SKM-1 treated with dmso at 0.1 percent for 144 hours (cell line): ENCODE results near the gene CASTOR1.

Experiments used
- DNase-seq: peaks from one replicate; lab custom pipeline; 2025; ENCODE audit not compliant: unreplicated experiment; lab: John Stamatoyannopoulos, UW

The CASTOR1 gene

DNA sequence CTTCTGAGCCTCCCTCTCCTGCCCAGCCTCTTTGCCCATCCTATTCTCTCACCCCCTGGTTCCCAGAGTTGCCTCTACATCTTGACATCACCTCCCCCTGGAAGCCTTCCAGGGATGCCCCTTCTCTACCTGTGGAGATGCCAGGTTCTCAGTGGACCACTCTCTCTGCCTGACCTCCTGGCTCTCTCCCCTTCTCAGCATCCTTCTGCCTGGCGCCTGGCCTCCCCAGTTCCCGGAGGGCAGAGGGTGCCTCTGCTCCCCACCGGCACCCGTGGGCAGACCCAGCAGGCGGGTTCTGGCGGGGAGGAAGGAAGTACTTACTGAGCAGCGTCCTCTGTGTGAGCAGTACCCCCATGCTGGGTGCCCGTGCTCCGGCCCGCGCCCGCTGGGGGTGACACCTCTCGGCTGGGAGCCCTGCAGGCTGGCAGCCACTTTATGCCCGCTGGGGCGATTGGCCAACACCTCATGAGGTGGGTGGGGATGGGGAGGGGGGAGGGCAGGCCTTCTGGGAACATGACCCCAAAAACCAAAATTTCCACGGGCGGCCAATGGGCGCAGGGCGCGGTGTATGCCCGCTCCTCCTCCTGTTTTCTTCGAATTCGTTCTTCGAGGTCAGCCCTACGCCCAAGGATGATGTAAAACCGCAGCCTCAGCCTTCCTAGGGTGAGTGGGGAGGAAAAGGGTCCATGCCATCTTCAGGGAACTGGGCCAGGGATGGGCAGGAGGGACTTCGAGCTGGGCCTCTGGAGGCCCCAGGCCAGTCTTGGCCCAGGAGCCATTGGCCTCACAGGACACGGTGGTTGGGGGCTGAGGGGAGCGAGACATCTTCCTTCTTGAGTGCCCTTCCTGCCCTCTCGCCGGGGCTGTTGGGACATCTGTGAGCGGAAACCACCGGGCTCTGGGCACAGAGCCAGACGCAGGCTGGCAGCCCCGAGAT lies 22.6 kb downstream of the CASTOR1 start, which contains the start of gene OSM:
OSM (minus strand) TSS at position 407 of the 937 bp plus-strand sequence; CDS start at position 355, 52 bp downstream.
- peak; percentile 84 for DNase-seq

DNA sequence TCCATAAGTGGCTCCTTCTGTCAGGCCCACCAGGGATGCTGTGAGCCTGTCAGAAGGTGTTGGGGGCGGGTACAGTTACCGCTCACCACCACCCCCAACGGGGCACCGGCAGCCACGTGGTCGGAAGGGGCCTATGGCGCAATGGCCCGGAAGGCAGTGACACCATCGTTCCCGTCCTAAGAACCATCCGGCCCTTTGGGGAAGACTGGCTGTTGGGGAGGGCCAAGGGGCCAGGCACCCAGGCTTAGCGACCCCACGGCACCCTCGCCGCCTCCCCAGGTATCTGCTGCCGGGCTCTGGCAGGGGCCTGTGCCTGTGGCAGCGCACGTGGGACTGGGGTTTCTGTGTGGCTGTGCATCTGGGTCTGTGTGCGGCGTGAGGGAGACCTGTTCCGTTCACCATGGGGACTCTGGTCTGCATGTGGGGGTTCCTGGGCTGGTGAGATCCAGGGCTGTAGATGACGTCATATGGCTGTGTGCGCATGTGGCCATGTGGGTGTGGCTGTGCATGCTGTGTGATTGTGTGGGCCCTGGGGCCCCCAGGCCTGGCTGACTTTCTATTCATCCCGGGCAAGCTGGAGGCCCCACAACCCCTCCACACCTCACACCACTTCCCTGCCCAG lies 23.4 kb downstream of the CASTOR1 start:
- peak; percentile 88 for DNase-seq

DNA sequence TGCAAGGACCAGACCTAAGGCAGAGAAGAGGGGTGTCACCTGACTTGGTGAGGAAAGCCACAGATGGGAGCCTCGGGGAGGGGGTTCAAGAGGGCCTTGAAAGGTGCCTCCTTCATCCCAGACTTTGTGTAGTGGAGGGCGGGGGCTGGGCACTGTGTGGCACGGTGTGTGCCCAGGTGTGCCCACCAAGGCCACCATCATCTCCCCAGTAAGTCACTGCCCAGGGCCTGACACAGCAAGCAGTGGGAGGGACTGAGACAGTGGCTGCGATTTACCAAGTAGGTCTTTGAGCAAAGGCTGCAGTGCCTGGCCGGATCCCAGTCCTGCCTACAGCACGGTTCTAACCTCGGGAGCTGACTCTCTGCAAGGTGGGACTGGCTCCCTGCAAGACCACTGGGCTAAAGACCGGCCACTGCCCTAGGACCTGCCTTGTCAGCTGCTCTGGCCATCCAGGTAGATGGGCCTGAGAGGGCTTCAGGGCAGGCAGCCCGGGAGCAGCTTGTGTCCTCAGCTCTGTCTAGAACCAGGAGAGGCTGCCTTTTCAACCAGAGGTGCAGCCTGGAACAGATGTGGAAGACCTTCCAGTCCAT lies 24.1 kb downstream of the CASTOR1 start:
- no peak for DNase-seq

DNA sequence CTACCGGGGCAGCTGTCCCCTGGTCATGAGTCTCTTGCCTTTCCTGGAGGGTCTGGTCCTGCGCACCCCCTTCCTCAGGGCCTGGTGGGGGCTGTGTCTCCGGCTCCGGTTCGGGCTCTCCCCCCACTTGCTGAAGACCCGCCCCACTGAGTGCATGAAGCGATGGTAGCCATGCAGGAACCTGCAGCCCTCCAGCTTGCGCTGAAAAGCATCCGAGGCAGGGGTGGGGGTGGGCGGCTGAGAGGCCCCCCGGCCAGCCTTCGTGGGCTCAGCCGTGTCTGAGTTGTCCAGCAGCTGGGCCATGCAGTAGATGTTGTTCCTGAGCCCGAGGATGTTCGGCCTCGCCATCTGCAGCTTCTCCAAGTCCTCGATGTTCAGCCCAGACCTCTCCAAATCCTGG lies 25.4 kb downstream of the CASTOR1 start:
- DNase-seq: no peak

DNA sequence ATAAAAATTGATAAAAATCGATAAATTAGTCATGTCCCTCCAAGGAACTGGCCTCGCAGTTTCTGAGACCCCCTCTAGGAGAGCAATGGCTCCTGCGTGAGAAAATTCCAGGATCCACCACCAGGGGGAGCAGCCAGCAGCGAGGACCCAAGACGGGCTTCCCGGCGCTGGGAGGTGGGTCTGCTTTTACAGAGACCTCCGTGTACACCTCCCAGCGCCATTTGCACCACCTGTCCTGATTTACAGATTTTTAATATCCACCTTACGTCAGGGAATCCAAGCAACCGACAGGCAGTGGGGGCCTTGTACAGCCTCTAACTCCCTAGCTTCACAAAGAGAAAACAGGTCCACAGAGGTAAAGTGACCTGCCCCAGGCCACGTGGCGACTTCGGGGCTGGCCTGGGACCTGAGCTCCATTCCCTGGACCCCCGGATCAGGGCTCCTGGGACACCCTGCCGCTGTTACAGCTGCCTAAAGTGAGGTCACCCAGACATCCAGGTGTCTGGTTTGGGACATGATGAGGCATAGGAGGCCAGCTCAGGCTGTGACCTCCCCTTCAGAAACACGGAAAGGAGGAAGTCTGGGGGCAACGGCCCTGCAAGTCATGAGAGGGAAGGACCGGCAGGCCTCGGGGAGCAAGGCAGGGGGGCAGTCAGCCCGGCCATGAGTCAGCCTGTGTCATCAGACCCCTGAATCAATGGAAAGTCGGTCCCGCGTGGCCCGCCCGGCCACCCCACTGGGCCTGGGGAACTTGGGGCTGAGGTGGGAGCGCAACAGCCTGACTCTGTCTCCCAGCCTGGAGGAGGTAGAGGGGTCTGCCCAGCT lies 26.2 kb downstream of the CASTOR1 start:
- DNase-seq: peak; percentile 73

DNA sequence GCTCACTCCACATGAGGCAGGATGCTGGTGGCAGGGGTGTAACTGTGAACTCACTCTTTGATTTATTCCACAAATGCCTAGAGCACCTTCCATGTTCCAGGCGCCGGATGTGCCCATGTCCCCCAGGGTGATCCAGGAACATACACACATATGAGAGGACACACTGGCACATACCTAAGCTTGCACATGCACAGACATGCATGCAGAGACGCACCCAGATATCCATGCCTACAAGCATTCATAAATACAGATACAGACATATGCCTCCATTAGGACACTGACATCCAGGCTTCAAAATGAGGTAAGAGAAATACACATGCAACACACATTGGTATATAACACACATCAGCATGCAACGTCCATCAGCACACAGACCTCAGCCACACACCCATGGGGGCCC lies 27.2 kb downstream of the CASTOR1 start:
- no peak for DNase-seq

DNA sequence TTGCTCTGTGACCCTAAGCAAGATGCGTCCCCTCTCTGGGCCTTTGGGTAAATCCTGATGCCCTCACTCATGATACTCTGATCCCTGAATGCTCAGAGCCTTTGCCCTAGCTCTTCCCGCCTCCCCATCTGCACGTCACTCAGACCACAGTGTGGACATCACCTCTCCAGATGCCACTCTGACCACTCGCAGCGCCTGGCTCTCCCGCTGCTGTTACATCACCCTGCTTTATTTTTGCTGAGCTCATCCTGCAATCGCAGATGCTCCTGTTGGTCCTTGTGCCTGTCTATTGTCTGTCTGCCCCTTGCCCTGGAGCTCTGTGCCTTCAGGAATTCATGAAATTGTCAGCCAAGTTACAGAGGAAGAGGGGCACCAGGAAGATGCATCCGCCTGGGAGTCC lies 28.2 kb downstream of the CASTOR1 start:
- peak; percentile 39 for DNase-seq

DNA sequence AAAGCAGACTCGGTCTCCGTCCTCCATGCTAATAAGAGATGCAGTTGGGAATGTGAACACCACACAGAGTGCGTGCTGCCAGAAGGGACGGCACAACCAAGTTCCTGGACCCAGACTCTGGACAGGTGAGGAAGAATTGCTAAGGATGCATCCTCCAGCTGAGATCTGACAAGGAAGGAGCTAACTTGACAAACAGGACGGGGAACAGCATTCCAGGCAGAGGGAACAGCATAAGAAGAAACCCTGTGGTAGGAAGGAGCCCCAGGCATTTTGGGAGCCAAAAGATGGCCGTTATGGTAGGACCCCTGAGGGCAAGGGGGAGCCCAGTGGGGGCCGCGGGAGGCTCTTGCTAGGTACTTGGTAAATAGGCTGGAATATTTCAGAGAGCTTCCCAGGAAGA lies 28.6 kb downstream of the CASTOR1 start:
- DNase-seq: no peak

DNA sequence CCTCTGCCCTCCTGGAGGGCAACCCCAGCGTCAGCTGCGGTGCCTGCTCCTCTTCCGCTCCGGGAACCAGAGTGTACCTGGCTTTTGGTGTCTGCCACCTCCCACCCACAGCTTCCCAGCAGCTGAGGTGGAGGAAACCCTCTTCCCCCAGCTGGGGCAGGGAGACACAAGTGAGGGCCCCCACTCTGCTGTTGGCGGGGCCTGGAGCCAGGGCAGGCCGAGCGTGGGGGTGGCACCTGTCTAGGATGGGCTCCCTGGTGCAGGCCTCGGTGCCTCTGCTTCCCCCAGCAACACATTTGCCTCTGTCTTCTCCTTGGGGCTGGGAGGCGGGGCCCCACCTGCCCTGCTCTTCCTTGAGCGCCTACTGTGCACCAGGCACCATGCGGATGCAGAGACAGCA lies 29.0 kb downstream of the CASTOR1 start:
- no peak for DNase-seq

DNA sequence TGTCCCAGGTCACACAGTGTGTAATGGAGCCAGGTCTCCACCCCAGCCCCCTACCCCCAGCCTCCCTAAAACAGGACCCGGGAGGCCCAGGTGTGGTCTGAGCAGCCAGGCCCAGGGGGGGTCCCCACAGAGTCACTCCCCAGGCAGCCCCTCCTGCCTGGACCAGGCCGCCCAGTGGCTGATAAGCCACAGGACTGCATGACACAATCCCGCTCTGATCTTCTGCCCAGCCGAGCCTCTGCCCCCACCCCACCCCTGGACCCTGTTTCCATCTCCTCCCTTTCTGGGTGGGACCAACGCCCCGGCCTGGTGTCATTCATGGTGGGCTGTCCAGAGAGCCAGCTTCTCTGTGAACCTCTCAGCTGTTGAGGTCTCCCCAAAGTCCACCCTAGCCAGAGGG lies 35.0 kb downstream of the CASTOR1 start:
- DNase-seq: no peak

DNA sequence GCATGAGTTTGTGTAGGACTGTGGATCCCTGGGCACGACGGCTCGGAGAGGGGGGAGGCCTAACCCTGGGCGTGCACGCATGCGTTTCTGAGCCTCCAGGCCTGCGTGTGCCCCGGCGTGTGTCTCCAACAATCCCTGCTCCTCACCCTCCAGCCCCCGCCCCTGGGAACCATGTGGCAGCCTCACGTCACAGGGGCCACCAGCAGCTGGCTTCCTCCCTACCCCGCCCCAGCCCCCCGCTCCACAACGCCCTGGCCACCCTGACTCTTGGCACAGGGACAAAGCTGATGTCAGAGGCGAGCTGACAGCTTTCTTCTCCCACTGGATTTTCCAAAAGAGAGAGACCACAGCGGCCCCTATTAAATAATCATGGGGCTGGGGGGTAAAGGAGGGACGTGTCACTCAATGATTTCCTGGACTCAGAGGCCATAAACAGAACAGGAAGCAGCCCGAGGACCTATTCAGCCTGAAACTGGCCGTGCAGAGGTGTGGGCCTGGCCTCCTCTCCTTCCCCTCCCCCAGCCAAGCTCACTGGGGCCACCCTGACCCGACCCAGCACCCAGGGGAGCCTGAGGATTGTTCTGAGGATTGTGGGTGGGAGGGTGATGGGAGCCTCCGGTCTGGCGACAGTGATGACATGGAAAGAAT lies 36.0 kb downstream of the CASTOR1 start:
- DNase-seq: no peak

DNA sequence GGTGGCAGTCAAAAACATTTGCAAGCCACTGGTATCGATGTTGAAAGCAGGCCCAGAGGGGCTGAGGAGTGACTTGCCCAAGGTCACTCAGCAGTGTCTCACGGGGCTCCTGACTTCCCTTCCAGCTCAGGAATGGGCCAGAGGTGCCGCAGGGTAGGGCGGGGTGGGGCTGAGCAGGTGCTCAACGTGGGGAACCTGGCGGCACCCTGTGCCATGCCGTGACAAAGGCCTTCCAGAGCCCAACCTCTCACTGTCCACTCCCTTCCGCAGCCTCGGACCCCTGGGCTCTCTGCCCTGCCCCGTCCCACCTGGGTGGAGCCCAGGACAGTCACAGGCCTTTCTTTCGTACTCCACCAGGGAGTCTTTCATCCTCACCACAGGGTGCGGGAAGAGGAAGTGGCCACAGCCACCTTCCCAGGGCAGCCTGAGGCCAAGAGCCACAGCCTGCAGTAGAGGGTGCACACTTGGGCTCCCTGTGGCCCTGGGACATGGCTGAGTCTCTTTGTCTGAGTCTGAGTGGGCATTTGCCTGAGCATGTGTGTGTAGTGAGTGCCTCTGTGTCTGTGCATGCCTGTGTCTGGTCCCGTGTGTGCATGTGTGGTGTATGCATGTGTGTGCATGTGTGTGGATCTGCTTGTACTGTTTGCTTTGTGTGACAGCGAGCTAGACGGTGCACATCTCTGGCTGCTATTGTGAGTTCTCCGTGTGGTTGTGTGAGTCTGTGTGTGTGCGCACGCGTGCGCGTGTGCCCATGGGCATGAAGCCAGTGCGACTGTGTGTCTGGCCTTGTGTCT lies 36.7 kb downstream of the CASTOR1 start:
- DNase-seq: peak; percentile 41

DNA sequence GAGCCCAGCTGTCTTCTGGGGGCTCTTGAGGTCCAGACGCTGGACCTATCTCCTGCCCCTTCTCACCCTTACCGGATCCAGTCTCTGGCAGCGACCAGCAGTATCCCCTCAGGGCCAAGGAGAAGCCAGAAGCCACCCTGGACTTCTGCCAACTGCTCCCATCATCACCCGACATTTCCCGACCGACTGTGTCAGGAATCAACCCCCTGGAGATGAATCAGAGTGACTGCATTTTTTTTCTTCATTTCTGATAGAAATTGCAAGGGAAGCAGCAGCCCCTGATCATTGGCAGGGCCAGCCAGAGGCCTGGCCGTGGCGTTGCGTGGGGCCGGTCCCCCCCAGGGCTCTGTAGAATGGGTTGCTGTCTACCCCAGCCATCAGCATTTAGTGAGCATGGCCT lies 37.6 kb downstream of the CASTOR1 start:
- no peak for DNase-seq

DNA sequence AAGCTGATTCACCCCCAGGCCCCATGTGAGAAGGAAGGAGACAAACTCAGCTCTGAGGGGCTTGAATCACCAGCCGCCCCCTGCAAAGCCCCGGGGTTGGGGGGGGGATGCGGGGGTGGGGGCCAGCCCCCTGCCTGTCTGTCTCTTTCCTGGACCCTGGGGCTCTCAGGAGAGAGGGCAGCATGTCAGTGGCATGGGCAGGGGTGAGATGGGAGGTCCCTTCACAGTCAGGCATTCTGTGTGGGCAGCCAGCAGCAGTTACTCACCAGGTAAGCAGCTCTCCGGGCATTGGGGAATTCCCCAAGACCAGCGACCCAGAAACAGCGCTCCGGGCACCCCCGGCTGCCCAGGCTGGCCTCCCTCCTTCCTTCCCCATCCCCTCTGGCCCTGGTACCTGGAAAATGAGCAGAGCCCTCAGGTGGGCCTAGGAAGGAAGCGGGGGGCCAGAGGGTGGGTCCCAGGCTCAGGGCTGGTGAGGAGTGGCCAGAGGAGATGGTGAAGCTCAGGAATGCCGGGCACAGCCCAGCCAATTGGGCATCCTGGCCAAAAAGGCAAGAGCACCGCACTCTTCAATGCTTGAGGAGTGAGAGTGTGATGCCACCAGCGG lies 38.5 kb downstream of the CASTOR1 start:
- no peak for DNase-seq

DNA sequence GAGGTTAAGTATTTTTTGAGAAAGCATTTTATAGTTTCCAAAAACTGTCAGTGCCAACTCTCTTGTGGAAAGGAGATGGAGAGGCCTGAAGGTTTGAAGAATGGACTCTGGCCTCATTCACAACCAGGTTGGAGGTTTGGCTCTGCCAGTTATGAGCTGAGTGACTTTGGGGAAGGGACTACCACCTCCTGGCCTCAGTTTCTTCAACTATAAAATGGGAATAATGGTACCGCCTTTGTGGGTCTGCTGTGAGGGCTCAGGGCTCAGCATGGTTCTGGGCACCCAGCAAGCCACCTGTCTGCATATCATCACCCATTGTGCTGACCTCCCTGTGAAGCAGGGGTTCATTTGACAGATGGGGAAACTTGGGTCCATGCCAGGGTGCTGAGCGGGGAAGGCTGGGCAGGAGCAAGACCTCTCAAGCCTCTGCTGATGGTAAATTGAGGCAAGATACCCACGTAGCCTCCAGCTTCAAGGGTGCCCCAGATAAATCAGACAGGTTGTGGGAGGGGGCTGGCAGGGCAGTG lies 39.2 kb downstream of the CASTOR1 start:
- DNase-seq: no peak

DNA sequence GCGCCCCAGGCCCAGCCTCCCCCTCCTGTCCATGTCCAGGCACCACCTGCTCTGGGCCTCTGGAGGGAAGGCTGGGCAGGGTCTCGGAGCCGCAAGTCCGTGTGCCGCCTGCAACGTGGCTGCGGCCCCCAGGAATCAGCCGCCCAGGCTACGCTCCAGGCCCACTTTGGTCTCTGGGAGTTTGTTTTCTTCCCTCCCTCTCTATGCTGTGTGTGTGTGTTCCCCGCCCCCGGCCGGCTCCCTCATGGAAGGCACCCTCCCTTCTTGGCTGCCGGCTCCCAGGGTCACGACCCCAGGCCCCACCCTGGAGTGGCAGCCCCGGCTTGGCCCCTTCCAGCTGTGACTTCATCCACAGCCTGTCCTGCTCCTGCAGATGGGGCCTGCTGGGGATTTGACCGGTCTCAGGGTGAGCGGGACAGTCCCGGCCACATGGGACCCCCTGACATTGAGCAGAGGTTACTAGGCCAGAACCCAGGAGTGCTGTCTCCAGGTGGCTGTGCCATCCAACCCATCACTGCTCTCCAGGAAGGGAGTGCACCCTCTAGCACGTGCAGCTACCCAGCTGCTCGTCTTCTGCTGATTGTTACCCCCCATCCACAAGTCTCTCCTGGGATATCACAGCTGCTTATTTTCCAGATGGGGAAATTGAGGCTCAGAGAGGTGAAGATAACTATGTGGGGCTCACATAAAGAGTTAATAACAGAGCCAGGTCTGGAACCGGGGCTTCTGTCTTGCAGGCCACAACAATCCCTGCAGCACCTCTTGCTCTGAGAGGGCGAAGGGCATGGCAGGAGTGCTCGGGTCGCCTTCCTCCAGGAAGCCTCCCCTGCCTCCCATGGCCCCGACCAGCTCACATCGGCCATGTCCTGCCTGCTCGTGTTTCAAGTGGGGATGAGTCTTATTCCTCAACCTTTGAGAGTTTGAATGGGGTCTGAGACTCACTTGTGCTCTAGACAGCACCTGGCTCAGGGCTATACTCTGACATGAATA lies 40.0 kb downstream of the CASTOR1 start:
- no peak for DNase-seq

DNA sequence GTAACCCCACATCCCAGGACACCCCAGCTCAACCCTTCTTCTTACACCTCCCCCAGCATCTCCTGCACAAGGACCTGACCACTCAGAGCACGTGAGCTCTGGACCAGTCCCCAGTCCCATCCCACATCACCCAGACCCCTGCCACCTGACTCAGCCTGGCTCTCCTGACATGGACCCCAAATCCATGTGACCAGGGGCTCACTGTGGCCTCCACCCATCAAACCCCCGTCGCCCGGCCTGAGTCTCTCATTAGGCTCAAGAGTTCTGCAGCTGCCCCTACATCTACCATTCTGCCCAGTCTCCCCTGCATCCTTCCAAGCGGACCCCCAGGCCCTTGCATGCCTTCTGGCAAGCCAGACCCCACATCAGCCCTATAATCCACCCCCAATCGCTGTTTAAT lies 40.8 kb downstream of the CASTOR1 start:
- no peak for DNase-seq

DNA sequence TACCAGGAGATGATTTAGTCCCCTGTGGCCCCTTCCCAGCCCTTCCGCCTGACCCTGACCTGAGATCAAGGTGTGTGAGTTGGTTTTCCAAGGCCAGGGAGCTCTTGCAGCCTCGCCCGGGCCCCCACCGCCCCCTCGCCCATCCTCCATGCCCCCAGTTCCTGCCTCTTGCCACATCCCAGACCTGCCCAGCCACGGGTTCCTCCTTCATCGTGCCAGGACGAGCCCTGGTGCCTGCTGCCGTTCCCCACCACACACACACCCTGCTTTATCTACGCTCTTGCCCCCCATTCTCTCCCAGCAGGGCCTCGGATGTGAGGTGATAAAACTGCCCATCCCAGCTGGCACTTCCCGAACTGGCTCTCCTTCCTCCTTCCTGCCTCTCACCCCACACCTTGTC lies 41.3 kb downstream of the CASTOR1 start:
- no peak for DNase-seq
